ENCODE results near the gene ZNF526. TPM values are rescaled to one million over a fixed set of nuclear protein-coding genes. Genes with fewer than 3 reads are reported as not detected.

The ZNF526 gene
- polyA plus RNA-seq, 1 donor from 2014 or later = 2.1 TPM

DNA sequence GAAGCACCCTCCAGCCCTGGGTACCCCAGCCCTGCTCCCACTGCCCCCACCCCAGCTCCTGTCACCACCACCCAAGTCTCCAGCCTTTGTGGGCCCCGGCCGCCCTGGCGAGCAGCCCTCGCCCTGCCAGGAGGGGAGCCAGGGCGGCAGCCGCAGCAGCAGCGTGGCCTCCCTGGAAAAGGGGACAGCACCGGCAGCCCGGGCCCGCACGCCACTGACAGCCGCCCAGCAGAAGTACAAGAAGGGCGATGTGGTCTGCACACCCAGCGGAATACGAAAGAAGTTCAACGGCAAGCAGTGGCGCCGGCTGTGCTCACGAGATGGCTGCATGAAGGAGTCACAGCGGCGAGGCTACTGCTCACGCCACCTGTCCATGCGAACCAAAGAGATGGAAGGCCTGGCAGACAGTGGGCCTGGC, 52.9 kb downstream of the ZNF526 start:
- H3K36me3 ChIP-seq (ENCODE audit: insufficient read depth, low read length) = peaks cover 6% of the 10 kb centered on the region
- no peak overlapping the region for H3K9ac ChIP-seq (ENCODE audit: low read length)
- H3K4me3 ChIP-seq (ENCODE audit: low read length) = no peak overlapping the region
- no peaks in the 10 kb centered on the region for H3F3A ChIP-seq (ENCODE audit: insufficient read depth, low read length, poor library complexity, severe bottlenecking)
- H3K79me2 ChIP-seq (replicated peaks; ENCODE audit: insufficient read depth, low read length) = peaks cover 42% of the 10 kb centered on the region
- no peaks in the 10 kb centered on the region for H3K9me2 ChIP-seq (ENCODE audit: insufficient read depth, low read length)
- TF ChIP-seq EZH2 (IDR thresholded peaks at IDR 0.05; ENCODE audit: borderline replicate concordance, insufficient read depth, low read length, poor library complexity, severe bottlenecking) (no peak), POLR2AphosphoS5 (IDR thresholded peaks at IDR 0.05) (no peak), RAD21 (conservative IDR thresholded peaks at IDR 0.05) (no peak), TAF1 (IDR thresholded peaks at IDR 0.05; ENCODE audit: low read depth) (no peak), EP300 (conservative IDR thresholded peaks at IDR 0.05; ENCODE audit: poor library complexity, severe bottlenecking) (no peak), SMC3 (conservative IDR thresholded peaks at IDR 0.05; ENCODE audit: poor library complexity) (no peak), MXI1 (conservative IDR thresholded peaks at IDR 0.05; ENCODE audit: poor library complexity, severe bottlenecking) (no peak)
- TF ChIP-seq, protein P1, sequence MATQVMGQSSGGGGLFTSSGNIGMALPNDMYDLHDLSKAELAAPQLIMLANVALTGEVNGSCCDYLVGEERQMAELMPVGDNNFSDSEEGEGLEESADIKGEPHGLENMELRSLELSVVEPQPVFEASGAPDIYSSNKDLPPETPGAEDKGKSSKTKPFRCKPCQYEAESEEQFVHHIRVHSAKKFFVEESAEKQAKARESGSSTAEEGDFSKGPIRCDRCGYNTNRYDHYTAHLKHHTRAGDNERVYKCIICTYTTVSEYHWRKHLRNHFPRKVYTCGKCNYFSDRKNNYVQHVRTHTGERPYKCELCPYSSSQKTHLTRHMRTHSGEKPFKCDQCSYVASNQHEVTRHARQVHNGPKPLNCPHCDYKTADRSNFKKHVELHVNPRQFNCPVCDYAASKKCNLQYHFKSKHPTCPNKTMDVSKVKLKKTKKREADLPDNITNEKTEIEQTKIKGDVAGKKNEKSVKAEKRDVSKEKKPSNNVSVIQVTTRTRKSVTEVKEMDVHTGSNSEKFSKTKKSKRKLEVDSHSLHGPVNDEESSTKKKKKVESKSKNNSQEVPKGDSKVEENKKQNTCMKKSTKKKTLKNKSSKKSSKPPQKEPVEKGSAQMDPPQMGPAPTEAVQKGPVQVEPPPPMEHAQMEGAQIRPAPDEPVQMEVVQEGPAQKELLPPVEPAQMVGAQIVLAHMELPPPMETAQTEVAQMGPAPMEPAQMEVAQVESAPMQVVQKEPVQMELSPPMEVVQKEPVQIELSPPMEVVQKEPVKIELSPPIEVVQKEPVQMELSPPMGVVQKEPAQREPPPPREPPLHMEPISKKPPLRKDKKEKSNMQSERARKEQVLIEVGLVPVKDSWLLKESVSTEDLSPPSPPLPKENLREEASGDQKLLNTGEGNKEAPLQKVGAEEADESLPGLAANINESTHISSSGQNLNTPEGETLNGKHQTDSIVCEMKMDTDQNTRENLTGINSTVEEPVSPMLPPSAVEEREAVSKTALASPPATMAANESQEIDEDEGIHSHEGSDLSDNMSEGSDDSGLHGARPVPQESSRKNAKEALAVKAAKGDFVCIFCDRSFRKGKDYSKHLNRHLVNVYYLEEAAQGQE (IDR thresholded peaks at IDR 0.05; ENCODE audit: borderline replicate concordance) = no peak
- TF ChIP-seq, protein P2, sequence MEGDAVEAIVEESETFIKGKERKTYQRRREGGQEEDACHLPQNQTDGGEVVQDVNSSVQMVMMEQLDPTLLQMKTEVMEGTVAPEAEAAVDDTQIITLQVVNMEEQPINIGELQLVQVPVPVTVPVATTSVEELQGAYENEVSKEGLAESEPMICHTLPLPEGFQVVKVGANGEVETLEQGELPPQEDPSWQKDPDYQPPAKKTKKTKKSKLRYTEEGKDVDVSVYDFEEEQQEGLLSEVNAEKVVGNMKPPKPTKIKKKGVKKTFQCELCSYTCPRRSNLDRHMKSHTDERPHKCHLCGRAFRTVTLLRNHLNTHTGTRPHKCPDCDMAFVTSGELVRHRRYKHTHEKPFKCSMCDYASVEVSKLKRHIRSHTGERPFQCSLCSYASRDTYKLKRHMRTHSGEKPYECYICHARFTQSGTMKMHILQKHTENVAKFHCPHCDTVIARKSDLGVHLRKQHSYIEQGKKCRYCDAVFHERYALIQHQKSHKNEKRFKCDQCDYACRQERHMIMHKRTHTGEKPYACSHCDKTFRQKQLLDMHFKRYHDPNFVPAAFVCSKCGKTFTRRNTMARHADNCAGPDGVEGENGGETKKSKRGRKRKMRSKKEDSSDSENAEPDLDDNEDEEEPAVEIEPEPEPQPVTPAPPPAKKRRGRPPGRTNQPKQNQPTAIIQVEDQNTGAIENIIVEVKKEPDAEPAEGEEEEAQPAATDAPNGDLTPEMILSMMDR (IDR thresholded peaks at IDR 0.05; ENCODE audit: poor library complexity, severe bottlenecking) = no peak
- H3K27ac ChIP-seq (ENCODE audit: low read length) = no peak overlapping the region
- no peaks in the 10 kb centered on the region for H3K27me3 ChIP-seq (ENCODE audit: insufficient read depth, low read depth, low read length)
- H2AFZ ChIP-seq (ENCODE audit: low read depth, low read length) = no peak overlapping the region
- H3K4me2 ChIP-seq (ENCODE audit: low read length) = no peak overlapping the region
- no peaks in the 10 kb centered on the region for H3K9me3 ChIP-seq (ENCODE audit: low read length)
- H4K20me1 ChIP-seq (ENCODE audit: insufficient read depth) = no peaks in the 10 kb centered on the region

DNA sequence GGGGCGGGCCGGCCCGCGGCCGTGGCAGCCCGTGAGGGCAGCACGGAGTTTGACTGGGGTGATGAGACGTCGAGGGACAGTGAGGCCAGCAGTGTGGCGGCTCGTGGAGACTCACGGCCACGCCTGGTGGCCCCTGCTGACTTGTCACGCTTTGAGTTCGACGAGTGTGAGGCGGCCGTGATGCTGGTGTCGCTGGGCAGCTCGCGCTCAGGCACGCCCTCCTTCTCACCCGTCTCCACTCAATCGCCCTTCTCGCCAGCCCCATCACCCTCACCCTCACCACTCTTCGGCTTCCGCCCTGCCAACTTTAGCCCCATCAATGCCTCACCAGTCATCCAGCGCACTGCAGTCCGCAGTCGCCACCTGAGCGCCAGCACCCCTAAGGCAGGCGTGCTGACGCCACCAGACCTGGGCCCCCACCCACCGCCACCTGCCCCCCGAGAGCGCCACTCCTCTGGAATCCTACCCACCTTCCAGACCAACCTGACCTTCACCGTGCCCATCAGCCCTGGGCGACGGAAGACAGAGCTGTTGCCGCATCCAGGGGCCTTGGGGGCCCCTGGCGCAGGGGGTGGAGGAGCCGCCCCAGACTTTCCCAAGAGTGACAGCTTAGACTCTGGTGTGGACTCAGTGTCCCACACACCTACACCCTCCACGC, 53.4 kb downstream of the ZNF526 start:
- Histone ChIP-seq H3K9ac (ENCODE audit: low read length) (no peak overlapping the region), H4K20me1 (ENCODE audit: insufficient read depth) (no peaks in the 10 kb centered on the region), H3K79me2 (replicated peaks; ENCODE audit: insufficient read depth, low read length) (peaks cover 42% of the 10 kb centered on the region), H3K4me2 (ENCODE audit: low read length) (no peak overlapping the region), H3K9me3 (ENCODE audit: low read length) (no peaks in the 10 kb centered on the region), H3K4me3 (ENCODE audit: low read length) (no peak overlapping the region), H3F3A (ENCODE audit: insufficient read depth, low read length, poor library complexity, severe bottlenecking) (no peaks in the 10 kb centered on the region), H2AFZ (ENCODE audit: low read depth, low read length) (no peak overlapping the region), H3K27ac (ENCODE audit: low read length) (no peak overlapping the region), H3K9me2 (ENCODE audit: insufficient read depth, low read length) (no peaks in the 10 kb centered on the region), H3K36me3 (ENCODE audit: insufficient read depth, low read length) (peaks cover 6% of the 10 kb centered on the region), H3K27me3 (ENCODE audit: insufficient read depth, low read depth, low read length) (no peaks in the 10 kb centered on the region)
- no peak for TF ChIP-seq TAF1 (IDR thresholded peaks at IDR 0.05; ENCODE audit: low read depth)
- TF ChIP-seq EZH2 (IDR thresholded peaks at IDR 0.05; ENCODE audit: borderline replicate concordance, insufficient read depth, low read length, poor library complexity, severe bottlenecking) = no peak
- no peak for TF ChIP-seq EP300 (conservative IDR thresholded peaks at IDR 0.05; ENCODE audit: poor library complexity, severe bottlenecking)
- TF ChIP-seq MXI1 (conservative IDR thresholded peaks at IDR 0.05; ENCODE audit: poor library complexity, severe bottlenecking) = no peak
- TF ChIP-seq SMC3 (conservative IDR thresholded peaks at IDR 0.05; ENCODE audit: poor library complexity) = no peak
- no peak for TF ChIP-seq POLR2AphosphoS5 (IDR thresholded peaks at IDR 0.05)
- TF ChIP-seq, protein P2 (IDR thresholded peaks at IDR 0.05; ENCODE audit: poor library complexity, severe bottlenecking) = no peak
- TF ChIP-seq, protein P1 (IDR thresholded peaks at IDR 0.05; ENCODE audit: borderline replicate concordance) = no peak
- no peak for TF ChIP-seq RAD21 (conservative IDR thresholded peaks at IDR 0.05)

Measured in neural cell (in vitro differentiated cells).